ENCODE measurements around the gene IFITM2.
"Not testable (repeated sequence)": the region's sequence is repeated elsewhere in the genome, so short reads cannot be mapped to it uniquely, and the experiment has no call there.

The IFITM2 gene

GRCh38 chr11:339963-340362 lies 32.3 kb downstream of the IFITM2 start:
- in situ Hi-C loops (cut with HindIII; ENCODE audit: low sequenced_read_pairs): no loop called here
- DNase-seq (ENCODE audit: low read depth): no peak
- TF ChIP-seq, protein P1, sequence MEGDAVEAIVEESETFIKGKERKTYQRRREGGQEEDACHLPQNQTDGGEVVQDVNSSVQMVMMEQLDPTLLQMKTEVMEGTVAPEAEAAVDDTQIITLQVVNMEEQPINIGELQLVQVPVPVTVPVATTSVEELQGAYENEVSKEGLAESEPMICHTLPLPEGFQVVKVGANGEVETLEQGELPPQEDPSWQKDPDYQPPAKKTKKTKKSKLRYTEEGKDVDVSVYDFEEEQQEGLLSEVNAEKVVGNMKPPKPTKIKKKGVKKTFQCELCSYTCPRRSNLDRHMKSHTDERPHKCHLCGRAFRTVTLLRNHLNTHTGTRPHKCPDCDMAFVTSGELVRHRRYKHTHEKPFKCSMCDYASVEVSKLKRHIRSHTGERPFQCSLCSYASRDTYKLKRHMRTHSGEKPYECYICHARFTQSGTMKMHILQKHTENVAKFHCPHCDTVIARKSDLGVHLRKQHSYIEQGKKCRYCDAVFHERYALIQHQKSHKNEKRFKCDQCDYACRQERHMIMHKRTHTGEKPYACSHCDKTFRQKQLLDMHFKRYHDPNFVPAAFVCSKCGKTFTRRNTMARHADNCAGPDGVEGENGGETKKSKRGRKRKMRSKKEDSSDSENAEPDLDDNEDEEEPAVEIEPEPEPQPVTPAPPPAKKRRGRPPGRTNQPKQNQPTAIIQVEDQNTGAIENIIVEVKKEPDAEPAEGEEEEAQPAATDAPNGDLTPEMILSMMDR (IDR thresholded peaks at IDR 0.05; ENCODE audit: low read depth, low read length, missing control alignments): no peak
- H3K4me3 ChIP-seq (ENCODE audit: low read depth, low read length): no peak overlapping the region

- TF ChIP-seq, protein P1 (IDR thresholded peaks at IDR 0.05; ENCODE audit: low read depth, low read length, missing control alignments): no peak
- no peak overlapping the region for H3K4me3 ChIP-seq (ENCODE audit: low read depth, low read length)
- no peak for DNase-seq (ENCODE audit: low read depth)
- in situ Hi-C loops (cut with HindIII; ENCODE audit: low sequenced_read_pairs): no loop called here
Observed at GRCh38 chr11:340539-341512, 33.2 kb downstream of the IFITM2 start.

DNA sequence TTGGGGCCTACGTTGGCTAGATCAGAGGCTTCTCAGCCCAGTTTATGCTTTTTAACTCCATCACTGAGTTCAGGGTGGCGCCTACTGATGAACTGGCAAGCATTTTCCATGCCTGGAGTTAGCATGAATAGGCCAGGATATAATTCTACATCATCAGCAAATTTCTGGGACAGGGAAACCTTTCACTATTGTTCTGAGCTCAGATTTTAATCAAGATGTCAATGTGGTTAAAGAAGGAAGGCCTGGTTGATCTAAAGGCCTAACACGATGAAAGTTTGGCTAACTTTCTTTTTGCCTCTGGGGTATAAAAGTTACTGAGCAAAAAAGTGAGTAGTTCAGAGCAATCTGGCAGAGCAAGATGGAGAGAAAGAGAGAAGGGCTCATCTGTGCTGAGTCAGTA lies 34.7 kb downstream of the IFITM2 start:
- TF ChIP-seq, protein P1 (IDR thresholded peaks at IDR 0.05; ENCODE audit: low read depth, low read length, missing control alignments): no peak
- in situ Hi-C loops (cut with HindIII; ENCODE audit: low sequenced_read_pairs): no loop called here
- no peak overlapping the region for H3K4me3 ChIP-seq (ENCODE audit: low read depth, low read length)
- no peak for DNase-seq (ENCODE audit: low read depth)

GRCh38 chr11:344836-345578 lies 37.4 kb downstream of the IFITM2 start:
- no peak for DNase-seq (ENCODE audit: low read depth)
- TF ChIP-seq, protein P1 (IDR thresholded peaks at IDR 0.05; ENCODE audit: low read depth, low read length, missing control alignments): no peak
- in situ Hi-C loops (cut with HindIII; ENCODE audit: low sequenced_read_pairs): no loop called here
- H3K4me3 ChIP-seq (ENCODE audit: low read depth, low read length): no peak overlapping the region

DNA sequence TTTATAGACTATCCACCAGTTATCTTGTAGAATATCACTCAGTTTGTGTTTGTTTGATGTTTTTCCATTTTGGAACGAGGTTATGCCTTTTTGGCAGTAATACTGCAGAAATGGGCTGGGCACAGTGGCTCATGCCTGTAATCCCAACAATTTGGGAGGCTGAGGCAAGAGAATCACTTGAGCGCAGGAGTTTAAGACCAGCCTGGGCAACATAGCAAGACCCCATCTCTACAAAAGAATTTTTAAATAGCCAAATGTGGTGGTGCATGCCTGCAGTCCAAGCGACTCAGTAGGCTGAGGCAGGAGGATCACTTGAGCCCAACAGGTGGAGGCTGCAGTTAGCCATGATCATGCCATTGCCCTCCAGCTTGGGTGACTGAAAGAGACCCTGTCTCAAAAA lies 38.9 kb downstream of the IFITM2 start:
- TF ChIP-seq, protein P1 (IDR thresholded peaks at IDR 0.05; ENCODE audit: low read depth, low read length, missing control alignments): no peak
- in situ Hi-C loops (cut with HindIII; ENCODE audit: low sequenced_read_pairs): no loop called here
- no peak for DNase-seq (ENCODE audit: low read depth)
- H3K4me3 ChIP-seq (ENCODE audit: low read depth, low read length): no peak overlapping the region

- DNase-seq (ENCODE audit: low read depth); in situ Hi-C loops (cut with HindIII; ENCODE audit: low sequenced_read_pairs); H3K4me3 ChIP-seq (ENCODE audit: low read depth, low read length): not testable (repeated sequence)
Observed at GRCh38 chr11:349270-349954, 41.8 kb downstream of the IFITM2 start.

GRCh38 chr11:350033-350722 lies 42.6 kb downstream of the IFITM2 start:
- H3K4me3 ChIP-seq (ENCODE audit: low read depth, low read length); DNase-seq (ENCODE audit: low read depth); in situ Hi-C loops (cut with HindIII; ENCODE audit: low sequenced_read_pairs): not testable (repeated sequence)
